Activated CD4-positive, alpha-beta memory T cell treated with anti-CD3 and anti-CD28 coated beads, Interleukin-2, amount 10 ng/mL, durations not matched to agents 7 days and 5 days (primary cell): ENCODE results near the gene PDE6D. TPM values are rescaled to one million over a fixed set of nuclear protein-coding genes. Genes with fewer than 3 reads are reported as not detected.

Experiments
- total RNA-seq, 2 experiments: library from RNA; stranded (reverse); gene quantifications; one replicate each; pipeline ENCODE4 v1.2.3, GENCODE V29; 2021

Gene PDE6D
- total RNA-seq, 2 experiments from 2014 or later, result 36.7 to 37.7 TPM

Other genes with a start within 250 kb of the PDE6D start
- gene TEX44, start 188.4 kb downstream of the PDE6D start, total RNA-seq, result not detected
- 1,000 to 10,000 TPM; 1,300 to 1,326 TPM for gene PTMA, start 72.8 kb downstream of the PDE6D start, total RNA-seq
- 10 to 100 TPM; 35.1 to 38.4 TPM for gene COPS7B, start 5.2 kb upstream of the PDE6D start, total RNA-seq
- gene NPPC, start 145.1 kb upstream of the PDE6D start, total RNA-seq, result not detected
- 10 to 100 TPM; 25.8 to 30.6 TPM for gene DIS3L2, start 180.4 kb upstream of the PDE6D start, total RNA-seq